MG63 (cell line): Measurements from ENCODE around the gene MME. TPM values are rescaled to one million over a fixed set of nuclear protein-coding genes. Genes with fewer than 3 reads are reported as not detected.
"Not testable (repeated sequence)": the region's sequence is repeated elsewhere in the genome, so short reads cannot be mapped to it uniquely, and the experiment has no call there.

Experiments
- DNase-seq: peaks from one replicate; pipeline ENCODE4 v3.0.0-alpha.2; 2020
- H3K27me3 ChIP-seq: fragments of 250-450 bp; sonication (Bioruptor Pico); 2 replicates; pipeline ENCODE4 v1.5.1; 2020; ENCODE audit warnings: mild to moderate bottlenecking, moderate library complexity
- H3K36me3 ChIP-seq: fragments of 250-450 bp; sonication (Bioruptor Pico); 2 replicates; pipeline ENCODE4 v1.5.1; 2020; ENCODE audit warnings: mild to moderate bottlenecking, moderate library complexity
- H3K4me3 ChIP-seq: fragments of 250-450 bp; sonication (Bioruptor Pico); 2 replicates; pipeline ENCODE4 v1.5.1; 2020; ENCODE audit warnings: mild to moderate bottlenecking, moderate library complexity
- H3K9me3 ChIP-seq: fragments of 250-450 bp; sonication (Bioruptor Pico); 2 replicates; pipeline ENCODE4 v1.5.1; 2020; ENCODE audit warnings: mild to moderate bottlenecking, moderate library complexity
- total RNA-seq: library from RNA; depleted of rRNA; stranded (reverse); fragments of >200 nt; shearing (Covaris generic); gene quantifications from 2 replicates; pipeline ENCODE4 v1.2.3, GENCODE V29; 2014; ENCODE audit warnings: low replicate concordance

MME gene
- total RNA-seq, 1 experiment from 2014 or later, result 0.07 TPM

- Histone ChIP-seq H3K9me3 (no peaks in the 10 kb centered on the region), H3K36me3 (no peaks in the 10 kb centered on the region), H3K27me3 (no peaks in the 10 kb centered on the region), H3K4me3 (no peak overlapping the region)
- no peak for DNase-seq
Observed at GRCh38 chr3:155194973-155195957, 115.1 kb downstream of the MME start.

GRCh38 chr3:155196131-155197021, 116.3 kb downstream of the MME start:
- H3K9me3 ChIP-seq, result no peaks in the 10 kb centered on the region
- DNase-seq, result no peak
- H3K36me3 ChIP-seq, result no peaks in the 10 kb centered on the region
- no peaks in the 10 kb centered on the region for H3K27me3 ChIP-seq
- no peak overlapping the region for H3K4me3 ChIP-seq

- Histone ChIP-seq H3K36me3 (no peaks in the 10 kb centered on the region), H3K4me3 (no peak overlapping the region), H3K27me3 (no peaks in the 10 kb centered on the region), H3K9me3 (no peaks in the 10 kb centered on the region)
- no peak for DNase-seq
Observed at GRCh38 chr3:155197786-155198185, 117.7 kb downstream of the MME start.

- no peak overlapping the region for H3K4me3 ChIP-seq
- DNase-seq, result no peak
- H3K9me3 ChIP-seq, result no peaks in the 10 kb centered on the region
- no peaks in the 10 kb centered on the region for H3K27me3 ChIP-seq
- no peaks in the 10 kb centered on the region for H3K36me3 ChIP-seq
Observed at GRCh38 chr3:155202626-155203025, 122.5 kb downstream of the MME start.

- no peak for DNase-seq
- Histone ChIP-seq H3K36me3 (no peaks in the 10 kb centered on the region), H3K9me3 (no peaks in the 10 kb centered on the region), H3K4me3 (no peak overlapping the region), H3K27me3 (no peaks in the 10 kb centered on the region)
Observed at GRCh38 chr3:155204851-155205250, 124.7 kb downstream of the MME start.

- Histone ChIP-seq H3K36me3 (no peaks in the 10 kb centered on the region), H3K9me3 (no peaks in the 10 kb centered on the region), H3K27me3 (no peaks in the 10 kb centered on the region), H3K4me3 (no peak overlapping the region)
- DNase-seq, result no peak
Observed at GRCh38 chr3:155208183-155208800, 128.2 kb downstream of the MME start.

- Histone ChIP-seq H3K9me3 (no peaks in the 10 kb centered on the region), H3K4me3 (no peak overlapping the region)
- no peak for DNase-seq
Observed at GRCh38 chr3:155210736-155211135, 130.6 kb downstream of the MME start.

GRCh38 chr3:155211266-155211665, 131.1 kb downstream of the MME start:
- no peaks in the 10 kb centered on the region for H3K9me3 ChIP-seq
- H3K27me3 ChIP-seq, result no peaks in the 10 kb centered on the region
- DNase-seq, result no peak
- no peak overlapping the region for H3K4me3 ChIP-seq
- H3K36me3 ChIP-seq, result no peaks in the 10 kb centered on the region

More at GRCh38 chr3:155210736-155211135, 130.6 kb downstream of the MME start:
- Histone ChIP-seq H3K27me3 (no peaks in the 10 kb centered on the region), H3K36me3 (no peaks in the 10 kb centered on the region)

GRCh38 chr3:155211940-155212339, 131.8 kb downstream of the MME start:
- Histone ChIP-seq H3K9me3 (no peaks in the 10 kb centered on the region), H3K36me3 (no peaks in the 10 kb centered on the region), H3K4me3 (no peak overlapping the region), H3K27me3 (no peaks in the 10 kb centered on the region)
- DNase-seq, result no peak

GRCh38 chr3:155216007-155216406, 135.9 kb downstream of the MME start:
- H3K36me3 ChIP-seq, DNase-seq, H3K27me3 ChIP-seq: not testable (repeated sequence)

GRCh38 chr3:155217591-155217990, 137.5 kb downstream of the MME start:
- DNase-seq, result no peak
- Histone ChIP-seq H3K9me3 (no peaks in the 10 kb centered on the region), H3K4me3 (no peak overlapping the region), H3K36me3 (no peaks in the 10 kb centered on the region), H3K27me3 (no peaks in the 10 kb centered on the region)

More at GRCh38 chr3:155216007-155216406, 135.9 kb downstream of the MME start:
- H3K9me3 ChIP-seq, H3K4me3 ChIP-seq: not testable (repeated sequence)

GRCh38 chr3:155218462-155218861, 138.3 kb downstream of the MME start:
- DNase-seq, result no peak
- no peaks in the 10 kb centered on the region for H3K9me3 ChIP-seq
- no peak overlapping the region for H3K4me3 ChIP-seq
- no peaks in the 10 kb centered on the region for H3K27me3 ChIP-seq
- H3K36me3 ChIP-seq, result no peaks in the 10 kb centered on the region

GRCh38 chr3:155219106-155219505, 139.0 kb downstream of the MME start:
- H3K27me3 ChIP-seq, result no peaks in the 10 kb centered on the region
- DNase-seq, result no peak
- H3K4me3 ChIP-seq, result no peak overlapping the region
- no peaks in the 10 kb centered on the region for H3K36me3 ChIP-seq
- H3K9me3 ChIP-seq, result no peaks in the 10 kb centered on the region

- DNase-seq, result no peak
- H3K27me3 ChIP-seq, result no peaks in the 10 kb centered on the region
Observed at GRCh38 chr3:155225417-155225816, 145.3 kb downstream of the MME start.

GRCh38 chr3:155227141-155227540, 147.0 kb downstream of the MME start:
- Histone ChIP-seq H3K4me3 (no peak overlapping the region), H3K27me3 (no peaks in the 10 kb centered on the region)

More at GRCh38 chr3:155225417-155225816, 145.3 kb downstream of the MME start:
- Histone ChIP-seq H3K36me3 (no peaks in the 10 kb centered on the region), H3K9me3 (no peaks in the 10 kb centered on the region; the same call in 1 of the 2 replicates), H3K4me3 (no peak overlapping the region)

GRCh38 chr3:155228676-155229075, 148.6 kb downstream of the MME start:
- Histone ChIP-seq H3K9me3 (no peaks in the 10 kb centered on the region; the same call in 1 of the 2 replicates), H3K4me3 (no peak overlapping the region), H3K36me3 (no peaks in the 10 kb centered on the region), H3K27me3 (no peaks in the 10 kb centered on the region)
- no peak for DNase-seq

More at GRCh38 chr3:155227141-155227540, 147.0 kb downstream of the MME start:
- no peak for DNase-seq
- no peaks in the 10 kb centered on the region; the same call in 1 of the 2 replicates for H3K9me3 ChIP-seq
- H3K36me3 ChIP-seq, result no peaks in the 10 kb centered on the region
